ENCODE data around the gene MIP.

- TF ChIP-seq CTCF (conservative IDR thresholded peaks at IDR 0.05; ENCODE audit: low read length): no peak
- no peak for TF ChIP-seq EZH2phosphoT487 (IDR thresholded peaks at IDR 0.05; ENCODE audit: borderline replicate concordance)
These were observed 3.3 kb downstream of the MIP start for GRCh38 chr12:56451147-56451546.
